ENCODE measurements around the gene SAMD4B.

GRCh38 chr19:39307822-39308530, 34.2 kb upstream of the SAMD4B start:
- TF ChIP-seq POLR2A (IDR thresholded peaks at IDR 0.05; ENCODE audit: low read depth, low read length) (no peak), POLR2AphosphoS5 (IDR thresholded peaks at IDR 0.05; ENCODE audit: low read depth, low read length) (no peak), TAF1 (IDR thresholded peaks at IDR 0.05; ENCODE audit: borderline replicate concordance, low read depth, low read length) (no peak)

Data from GM12892 (cell line).